ENCODE results near the gene ADGRG6.

ADGRG6 gene

DNA sequence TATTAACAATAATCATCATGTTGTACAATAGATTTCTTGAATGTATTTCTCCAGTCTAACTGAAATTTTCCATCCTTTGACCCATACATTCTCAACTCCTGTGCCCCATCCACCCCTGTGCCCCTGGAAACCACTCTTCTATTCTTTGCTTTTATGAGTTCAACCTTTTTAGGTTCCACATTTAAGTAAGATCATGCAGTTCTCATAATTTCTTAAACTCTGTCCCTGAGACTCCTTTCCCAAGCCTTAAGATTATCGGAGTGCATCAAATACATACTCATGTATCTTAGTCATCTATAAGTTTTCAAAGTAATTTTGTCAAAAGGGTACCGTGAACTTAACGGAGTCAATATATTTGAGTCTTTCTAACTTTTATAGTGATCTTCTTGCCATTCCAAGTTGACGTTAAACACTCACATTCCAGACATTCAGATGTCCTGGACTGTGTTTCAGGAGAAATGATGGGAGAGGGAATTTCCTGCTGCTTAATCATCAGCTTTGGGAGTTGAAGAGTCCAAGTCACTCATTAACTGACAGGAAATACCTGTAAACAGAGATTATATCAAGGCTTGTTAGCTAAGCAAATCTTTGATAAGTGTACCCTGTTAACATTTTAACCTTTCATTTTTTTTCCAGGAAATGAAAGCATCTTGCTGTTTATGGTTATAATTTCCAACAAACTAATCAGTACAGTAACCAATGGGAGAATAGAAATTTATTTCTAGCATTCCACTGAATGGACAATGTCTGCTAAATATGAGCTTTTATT is 73.3 kb downstream of the ADGRG6 start:
- no peak for DNase-seq (ENCODE audit: low read depth in 2 of 2)

DNA sequence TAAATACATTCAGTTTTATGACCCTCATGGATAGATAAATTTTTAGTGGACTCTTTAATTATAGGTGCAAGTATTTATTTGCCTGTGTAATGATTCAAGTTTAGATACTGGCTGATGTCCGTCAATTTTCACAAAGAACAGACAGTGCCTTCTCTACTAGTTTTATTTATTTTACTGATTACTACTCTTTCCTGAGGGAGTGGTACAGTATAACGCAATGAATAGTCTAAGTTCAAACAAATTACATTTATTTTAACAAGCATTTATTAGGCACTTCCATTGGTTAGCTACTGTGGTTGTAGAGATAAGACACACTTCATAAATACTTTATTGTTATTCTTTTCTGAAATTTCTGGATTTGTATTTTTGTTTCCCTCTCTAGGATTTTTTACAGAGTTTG is 74.3 kb downstream of the ADGRG6 start:
- no peak for DNase-seq (ENCODE audit: low read depth in 2 of 2)

DNA sequence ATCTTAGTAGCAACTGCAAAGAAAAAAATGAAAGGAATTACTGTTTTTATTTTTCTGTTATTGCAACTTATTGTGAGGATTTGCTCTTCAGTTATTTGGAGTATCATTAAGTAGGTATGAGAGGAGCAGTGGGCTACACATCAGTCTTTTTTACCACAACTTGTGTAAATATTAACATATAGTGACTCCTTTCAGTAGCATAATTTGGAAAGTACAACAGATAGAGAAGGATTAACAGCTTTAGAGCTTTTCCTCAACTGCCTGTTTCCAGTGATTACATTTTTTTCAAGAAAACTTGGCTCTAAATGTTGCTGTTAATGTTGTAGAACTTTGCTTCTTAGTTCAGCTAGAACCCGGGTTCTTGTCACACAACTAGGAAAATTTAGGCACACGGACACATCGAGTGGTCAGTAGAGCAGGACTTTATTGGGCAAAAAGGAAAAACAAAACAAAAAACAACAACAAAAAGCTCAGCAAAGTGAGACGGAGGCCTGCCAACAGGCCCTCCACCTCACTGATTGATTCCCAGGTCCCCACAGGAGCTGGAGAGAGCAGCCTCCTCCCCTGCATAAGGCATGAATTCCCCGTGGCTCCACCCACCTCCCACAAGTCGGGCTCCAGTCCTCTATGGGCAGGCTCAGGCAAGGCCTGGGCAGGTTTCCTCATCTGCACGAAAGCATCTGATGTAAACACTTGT is 75.1 kb downstream of the ADGRG6 start:
- no peak for DNase-seq (ENCODE audit: low read depth in 2 of 2)

DNA sequence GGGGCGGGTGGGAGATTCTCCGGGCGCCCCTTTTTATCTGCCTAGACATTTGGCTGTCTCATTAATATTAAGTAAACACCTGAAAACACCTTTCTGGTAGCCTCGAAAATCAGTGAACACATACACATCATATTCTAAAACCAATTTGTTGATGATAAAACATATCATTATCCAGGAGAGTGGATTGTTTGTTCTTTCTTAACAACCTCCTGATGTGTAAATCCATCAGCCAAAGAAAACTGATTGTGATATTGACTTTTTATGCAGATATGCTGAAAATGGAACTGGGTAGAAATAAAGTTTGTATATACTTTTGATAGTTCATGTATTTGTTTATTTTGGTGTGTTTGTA is 75.7 kb downstream of the ADGRG6 start:
- no peak for DNase-seq (ENCODE audit: low read depth in 2 of 2)

DNA sequence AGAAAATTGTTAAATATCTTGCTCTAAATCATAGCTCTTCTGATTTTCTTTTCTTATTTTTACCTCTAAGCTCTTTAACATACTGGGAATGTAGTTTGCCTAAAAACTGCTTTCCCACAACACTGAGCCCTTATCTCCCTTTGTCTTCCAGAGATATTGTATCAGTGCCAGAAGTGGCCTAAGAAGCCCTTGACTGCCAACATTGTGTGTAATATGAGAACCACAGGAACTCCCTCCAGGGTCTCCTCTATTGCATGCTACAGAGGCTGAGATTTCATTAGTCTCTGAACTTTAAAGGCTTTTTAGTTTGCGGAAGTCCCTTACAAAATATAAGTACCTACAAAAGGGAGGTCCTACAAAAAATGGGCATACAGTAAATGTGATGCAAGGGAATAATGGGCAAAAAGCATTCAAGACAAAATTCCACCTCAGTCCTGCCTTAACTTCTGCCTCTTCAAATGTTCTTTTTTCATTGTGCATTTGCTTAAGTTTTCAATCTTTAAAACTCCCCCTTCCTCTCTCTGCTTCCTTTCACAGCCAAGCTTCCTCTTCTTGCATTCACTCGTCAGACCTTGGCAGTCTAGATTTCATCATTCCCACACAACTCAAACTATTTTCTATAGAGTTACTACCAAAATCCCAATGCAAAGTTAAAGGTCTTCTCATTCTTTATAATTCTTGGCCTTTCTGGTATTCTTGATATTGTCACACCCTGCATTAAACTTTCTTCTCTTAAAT is 76.5 kb downstream of the ADGRG6 start:
- DNase-seq (ENCODE audit: low read depth in 2 of 2): no peak

DNA sequence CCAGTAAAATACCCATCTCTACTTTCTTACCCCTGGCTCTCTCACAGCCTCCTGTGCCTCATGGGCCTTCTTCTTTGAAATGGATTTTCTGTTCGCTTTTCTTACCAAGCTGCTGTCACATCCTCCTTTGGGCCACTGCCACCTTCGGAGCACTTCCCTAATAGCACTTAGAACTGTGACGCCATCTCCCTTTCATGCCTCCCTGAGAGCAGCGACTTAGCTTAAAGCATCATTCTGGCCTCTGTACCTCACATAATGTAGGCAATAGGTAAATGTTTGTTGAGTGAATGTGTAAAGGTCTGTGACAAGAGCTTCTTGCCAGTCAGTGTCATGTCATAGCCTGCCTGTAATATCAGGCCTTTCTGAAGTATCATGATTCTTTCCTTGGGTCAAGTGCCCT is 78.8 kb downstream of the ADGRG6 start:
- DNase-seq (ENCODE audit: low read depth in 2 of 2): no peak

DNA sequence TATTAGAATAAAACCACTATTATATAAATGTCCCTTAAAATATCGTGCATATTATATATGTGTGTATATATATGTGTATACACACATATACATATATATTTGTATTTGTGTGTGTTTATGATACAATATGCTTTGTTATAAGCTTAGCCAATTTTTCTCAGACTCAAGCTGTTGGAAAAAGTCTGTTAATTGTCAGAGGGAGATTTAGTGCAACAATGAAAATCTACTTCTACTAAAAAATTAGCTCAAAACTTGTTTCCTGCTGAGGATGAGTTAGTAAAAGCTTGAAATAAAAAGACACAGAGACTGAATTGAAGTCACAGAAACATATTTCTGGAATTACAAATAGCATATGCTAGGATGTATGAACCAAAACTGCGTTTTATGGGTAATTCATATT is 79.4 kb downstream of the ADGRG6 start:
- DNase-seq (ENCODE audit: low read depth in 2 of 2): no peak

DNA sequence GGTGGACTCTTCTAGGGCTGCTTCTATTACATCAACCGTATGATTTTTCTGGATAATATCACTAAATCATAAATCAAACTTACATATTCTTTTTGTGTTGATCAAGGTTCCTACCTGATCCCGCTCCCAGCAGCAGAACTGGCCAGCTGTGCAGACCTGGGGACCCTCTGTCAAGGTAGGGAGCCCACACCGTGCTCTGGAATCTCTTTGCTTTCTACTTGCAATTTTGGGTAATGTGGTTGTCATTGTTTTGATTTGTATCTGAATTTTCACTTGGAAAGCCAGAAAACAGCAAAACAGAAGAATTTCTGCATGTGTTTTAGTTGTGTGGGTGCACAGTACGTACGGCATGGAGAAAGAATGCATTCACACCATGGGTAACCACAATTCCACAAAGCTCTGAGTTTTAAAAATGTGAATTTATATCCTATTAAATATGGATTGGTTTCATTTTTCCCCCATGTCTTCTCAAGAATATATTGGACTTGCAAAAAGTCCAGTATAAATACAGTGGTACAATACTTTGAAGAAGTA is 80.1 kb downstream of the ADGRG6 start:
- no peak for DNase-seq (ENCODE audit: low read depth in 2 of 2)

DNA sequence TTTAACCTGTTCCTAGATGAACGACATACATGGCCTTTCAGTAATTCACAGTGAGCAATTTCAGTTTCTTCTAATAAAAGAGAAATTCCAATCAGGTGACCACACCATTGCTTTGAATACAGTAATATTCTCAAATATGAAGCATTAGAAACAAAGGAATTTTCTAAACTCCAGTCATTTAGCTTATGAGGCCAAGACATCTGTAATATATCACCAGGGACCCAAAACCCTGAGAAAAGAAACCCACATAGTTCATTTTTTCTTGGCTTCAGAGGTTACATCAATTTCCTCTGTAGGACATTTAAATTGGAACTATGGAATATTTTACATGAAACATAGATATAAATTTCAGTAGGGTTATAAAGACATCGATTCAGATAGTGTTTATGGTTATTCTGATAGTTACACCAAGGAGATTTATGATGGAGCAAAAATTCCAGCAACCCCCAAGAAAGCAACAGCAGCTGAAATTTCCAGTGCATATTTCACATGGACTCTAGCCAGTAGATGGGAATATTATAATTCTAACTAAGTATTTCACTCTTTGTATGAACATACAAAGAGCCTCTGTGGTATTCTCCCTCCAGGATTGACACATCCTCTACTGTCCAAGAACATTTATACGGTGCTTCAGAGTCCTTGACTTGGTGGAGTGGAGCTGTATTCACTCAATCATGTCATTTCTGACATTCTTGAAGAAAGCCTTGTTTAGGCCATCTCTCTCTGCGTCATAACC is 82.9 kb downstream of the ADGRG6 start:
- no peak for DNase-seq (ENCODE audit: low read depth in 2 of 2)

DNA sequence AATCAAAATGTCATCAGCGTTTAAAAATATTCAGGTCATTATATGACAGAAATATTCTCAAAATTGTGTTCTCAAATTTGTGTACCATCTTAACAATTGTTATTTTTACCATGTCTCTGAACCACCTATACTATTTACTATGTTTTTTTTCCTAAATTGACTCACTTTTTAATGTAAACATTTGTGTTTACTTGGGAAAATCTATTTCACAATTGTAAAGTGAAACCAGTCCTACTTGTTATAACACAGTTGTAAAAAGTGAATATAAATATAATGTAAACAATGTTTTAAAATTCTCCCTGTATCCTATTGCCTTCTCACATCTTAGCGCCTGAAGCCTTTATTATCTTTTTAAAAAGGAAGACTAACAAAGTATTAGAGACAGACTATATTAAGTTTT is 83.5 kb downstream of the ADGRG6 start:
- no peak for DNase-seq (ENCODE audit: low read depth in 2 of 2)

DNA sequence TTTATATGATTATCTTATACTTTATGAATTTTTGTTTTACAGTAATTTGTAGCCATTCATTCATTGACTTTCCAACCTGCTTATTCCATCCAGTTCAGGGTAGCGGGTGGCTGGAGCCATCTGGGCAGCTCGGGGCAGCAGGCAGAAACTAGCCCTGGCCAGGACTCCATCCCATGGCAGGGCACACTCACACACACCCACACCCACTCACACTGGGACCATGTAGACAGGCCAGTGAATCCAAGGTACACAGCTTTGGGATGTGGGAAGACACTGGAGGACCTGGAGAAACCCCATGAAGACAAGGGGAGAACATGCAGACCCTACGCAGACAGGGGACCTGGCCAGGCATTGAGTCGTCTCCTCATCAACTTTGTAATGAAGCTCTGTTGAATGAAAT is 84.8 kb downstream of the ADGRG6 start:
- no peak for DNase-seq (ENCODE audit: low read depth in 2 of 2)

DNA sequence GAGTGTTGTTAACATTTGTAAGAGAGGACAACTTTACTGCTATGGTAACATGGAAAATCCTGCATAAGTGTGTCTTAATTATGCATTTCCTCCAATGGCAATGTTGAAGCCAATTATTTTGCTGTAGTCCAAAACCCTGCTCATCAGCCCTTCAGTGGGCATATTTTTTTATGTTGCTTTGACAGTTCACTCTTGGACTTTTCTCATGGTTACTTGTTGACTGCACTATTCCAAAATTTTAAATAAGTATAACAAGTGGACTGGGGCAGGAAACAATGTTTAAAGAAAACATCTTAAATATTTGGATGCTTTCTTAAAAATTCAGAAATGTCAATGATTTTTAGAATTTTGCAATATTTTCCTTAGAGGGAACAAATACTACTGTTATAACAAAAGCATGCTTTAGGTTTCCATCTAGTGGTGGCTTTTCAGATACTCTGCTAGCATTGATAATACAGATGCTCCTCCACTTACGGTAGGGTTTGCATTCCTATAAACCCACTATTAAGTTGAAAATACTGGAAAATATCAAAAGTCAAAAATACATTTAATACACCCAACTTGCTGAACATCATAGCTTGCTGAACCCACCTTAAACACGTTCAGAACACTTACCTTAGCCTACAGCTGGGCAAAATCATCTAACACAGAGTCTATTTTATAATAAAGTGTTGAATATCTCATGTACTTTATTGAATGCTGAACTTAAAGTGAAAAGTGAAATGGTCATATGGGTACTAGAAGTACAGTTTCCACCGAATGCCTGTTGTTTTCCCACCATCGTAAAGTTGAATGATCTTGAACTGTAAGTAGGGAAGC is 86.4 kb downstream of the ADGRG6 start:
- no peak for DNase-seq (ENCODE audit: low read depth in 2 of 2)

DNA sequence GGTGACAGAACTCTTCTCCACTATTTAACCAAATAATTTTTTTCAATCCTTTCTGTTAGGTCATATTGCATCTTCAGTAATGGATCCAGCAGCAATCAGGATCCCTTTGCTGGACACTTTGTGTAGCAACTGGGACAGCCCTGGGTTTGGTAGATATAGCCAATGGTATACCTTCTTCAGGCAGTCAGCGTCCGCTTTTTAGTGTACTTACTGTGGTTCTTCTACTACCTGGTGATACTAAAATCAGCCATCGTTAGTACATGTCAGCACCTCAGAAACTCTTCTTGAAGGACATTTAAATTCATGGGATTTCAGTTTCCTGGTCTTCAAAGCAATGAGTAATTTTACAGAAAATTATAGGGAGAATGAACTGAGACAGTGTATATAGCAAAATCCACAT is 93.5 kb downstream of the ADGRG6 start:
- no peak for DNase-seq (ENCODE audit: low read depth in 2 of 2)

DNA sequence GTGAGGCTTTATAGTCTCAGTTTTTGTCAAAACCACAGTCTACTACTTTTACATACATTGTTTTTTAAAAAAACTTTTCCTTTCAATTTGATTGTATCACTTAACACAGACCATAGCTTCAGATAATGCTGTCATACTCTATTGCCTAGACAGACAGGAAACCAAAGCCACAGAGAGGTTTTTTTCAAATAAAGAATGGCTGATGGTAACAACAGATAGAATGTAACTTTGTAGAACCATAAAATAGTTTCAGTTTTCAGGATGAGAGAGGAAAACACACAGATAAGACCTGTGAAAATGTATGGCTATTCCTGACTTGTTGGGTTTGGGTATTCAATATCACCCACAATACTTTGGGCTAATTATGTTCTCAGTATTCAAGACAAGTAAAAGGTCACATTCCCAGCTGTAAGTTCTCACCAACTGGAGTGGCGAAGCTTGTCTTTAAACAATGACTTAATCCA is 94.0 kb downstream of the ADGRG6 start:
- no peak for DNase-seq (ENCODE audit: low read depth in 2 of 2)

DNA sequence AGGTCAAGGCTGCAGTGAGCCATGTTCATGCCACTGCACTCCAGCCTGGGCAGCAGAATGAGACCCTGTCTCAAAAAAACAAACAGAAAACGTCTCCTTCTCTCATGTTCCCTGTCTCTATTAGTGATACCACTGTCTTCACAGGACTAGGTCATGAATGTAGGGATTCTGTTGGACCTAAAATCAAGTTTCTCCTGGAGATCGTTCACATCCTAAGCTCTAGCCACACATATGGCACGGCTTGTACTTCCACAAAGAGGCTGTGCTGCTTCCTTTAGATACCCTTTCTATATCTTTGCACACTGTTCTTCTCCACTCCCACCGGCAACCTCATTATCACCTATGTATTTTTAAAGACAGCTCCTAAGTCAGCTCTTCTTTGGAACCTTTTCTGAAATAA is 96.5 kb downstream of the ADGRG6 start:
- DNase-seq (ENCODE audit: low read depth in 2 of 2): no peak

DNA sequence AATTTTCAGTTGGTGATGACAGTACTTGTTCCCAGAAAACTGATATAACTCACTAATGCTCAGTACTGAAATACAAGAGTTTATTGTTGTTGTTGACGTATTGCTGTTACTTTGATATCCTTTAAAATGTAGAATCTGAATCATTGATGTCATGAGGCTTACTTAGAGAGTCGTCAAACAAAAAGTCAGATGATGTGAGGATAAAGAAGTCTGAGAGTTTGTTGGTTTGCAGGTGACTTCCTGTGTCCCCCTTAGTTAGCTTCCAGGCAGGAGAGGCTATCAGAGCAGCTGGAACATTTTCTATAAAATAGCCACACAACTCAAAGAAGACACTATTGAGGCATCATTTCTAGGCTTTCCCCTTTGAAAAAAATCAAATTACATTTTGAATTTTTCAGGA is 97.9 kb downstream of the ADGRG6 start:
- DNase-seq (ENCODE audit: low read depth in 2 of 2): no peak

DNA sequence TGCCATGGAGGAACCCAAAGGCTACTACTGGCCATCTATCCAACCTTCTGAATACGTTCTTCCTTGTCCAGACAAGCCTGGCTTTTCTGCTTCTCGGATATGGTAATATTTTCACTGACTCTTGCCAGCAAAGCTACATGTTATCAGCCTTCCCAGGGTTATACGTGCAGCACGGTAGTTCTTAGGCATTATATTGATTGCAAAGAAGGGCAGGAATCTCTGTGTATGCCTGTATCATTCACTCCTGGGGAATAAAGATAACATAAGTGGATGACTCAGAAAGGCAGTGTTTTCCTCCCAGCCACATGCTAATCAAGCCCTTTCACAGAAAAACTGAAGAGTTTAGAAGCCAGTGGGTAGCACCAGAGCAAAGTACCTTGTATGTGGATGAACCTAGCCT is 98.7 kb downstream of the ADGRG6 start:
- DNase-seq (ENCODE audit: low read depth in 2 of 2): no peak

DNA sequence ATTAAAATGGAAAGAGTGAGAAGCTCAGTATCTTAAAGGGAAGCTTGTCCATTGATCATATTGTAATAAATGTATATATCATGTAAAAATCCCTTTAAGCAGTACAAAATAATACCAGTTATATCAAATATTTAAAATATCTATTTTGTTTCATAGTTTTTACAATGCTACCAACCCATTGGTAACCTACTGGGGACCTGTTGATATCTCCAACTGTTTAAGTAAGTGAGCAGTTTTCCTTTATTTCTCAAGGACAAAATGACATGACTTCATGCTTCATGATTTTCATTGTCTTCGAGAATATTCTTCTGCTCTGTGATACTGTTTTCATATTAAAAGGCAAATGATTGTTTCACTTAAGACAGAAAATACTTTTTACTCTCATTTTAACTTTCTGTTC is 100.0 kb downstream of the ADGRG6 start:
- DNase-seq (ENCODE audit: low read depth in 2 of 2): no peak

DNA sequence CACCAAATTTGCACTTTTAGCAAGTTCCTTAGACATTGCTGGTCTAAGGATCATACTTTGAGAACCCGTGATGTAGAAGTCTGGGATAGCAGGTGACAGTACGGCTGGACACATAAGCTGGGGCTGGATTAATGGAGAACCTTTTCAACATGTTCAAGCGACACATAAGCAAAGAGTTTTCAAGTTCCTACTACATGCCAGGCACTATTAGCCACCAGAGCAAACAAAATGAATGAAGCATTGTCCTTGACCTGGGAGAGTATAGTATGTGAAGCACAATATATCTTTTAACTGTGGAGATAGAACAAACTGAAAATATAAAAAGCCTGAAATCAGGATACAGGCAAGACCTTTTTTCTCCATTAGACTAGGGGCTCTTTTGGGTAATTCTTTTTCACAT is 102.9 kb downstream of the ADGRG6 start:
- DNase-seq (ENCODE audit: low read depth in 2 of 2): no peak

DNA sequence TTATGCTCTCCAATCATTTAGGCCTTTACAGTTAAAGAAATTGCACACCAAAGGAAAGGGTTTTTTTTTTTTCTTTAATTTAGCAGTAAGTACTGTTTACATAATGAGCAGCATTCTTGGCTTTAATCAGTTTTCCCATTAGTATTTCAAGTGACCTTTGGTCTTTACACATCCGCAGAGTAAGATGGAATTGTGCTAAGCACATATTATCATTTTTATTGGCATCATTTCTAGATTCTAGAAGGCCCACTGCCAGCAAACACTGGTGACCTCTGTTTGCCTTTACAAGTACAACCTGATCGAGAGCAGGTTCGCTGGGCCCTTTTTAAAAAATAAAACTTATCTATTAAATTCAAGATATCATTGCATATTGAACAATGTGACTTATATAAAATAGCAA is 104.3 kb downstream of the ADGRG6 start:
- DNase-seq (ENCODE audit: low read depth in 2 of 2): no peak

DNA sequence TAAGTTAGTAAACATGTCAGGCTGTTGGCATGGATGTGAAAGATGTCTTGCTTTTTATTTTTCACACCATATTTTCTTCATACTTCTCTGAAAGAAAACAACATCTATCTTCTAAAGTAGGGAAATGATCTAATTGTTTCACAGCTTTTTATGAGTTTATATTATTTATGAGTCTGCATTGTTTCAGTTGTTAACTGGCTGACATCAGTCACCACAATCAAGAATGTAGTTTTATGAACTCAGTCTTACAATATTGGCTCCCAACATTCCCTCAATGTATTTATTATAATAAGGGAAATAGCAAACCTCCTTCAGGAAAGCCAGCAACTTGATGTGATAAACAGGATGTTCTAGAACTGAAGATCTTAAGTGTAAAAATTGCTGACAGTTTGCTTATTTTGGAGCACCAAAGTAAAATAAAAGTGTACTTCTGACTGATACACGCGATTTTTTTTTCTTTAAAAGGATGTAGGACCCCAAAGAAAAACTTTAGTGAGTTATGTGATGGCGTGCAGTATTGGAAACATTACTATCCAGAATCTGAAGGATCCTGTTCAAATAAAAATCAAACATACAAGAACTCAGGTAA is 106.0 kb downstream of the ADGRG6 start:
- DNase-seq (ENCODE audit: low read depth in 2 of 2): no peak
